Measurements from ENCODE around the gene MCTS1. TPM values are rescaled to one million over a fixed set of nuclear protein-coding genes. Genes with fewer than 3 reads are reported as not detected.
"Not testable (repeated sequence)": the region's sequence is repeated elsewhere in the genome, so short reads cannot be mapped to it uniquely, and the experiment has no call there.

MCTS1 gene
- total RNA-seq, 1 donor from 2014 or later: 47.6 TPM

GRCh38 chrX:120562569-120562926, 41.4 kb upstream of the MCTS1 start:
- no peak for TF ChIP-seq CTCF (conservative IDR thresholded peaks at IDR 0.05; ENCODE audit: low read depth, low read length)

GRCh38 chrX:120564925-120565324, 39.0 kb upstream of the MCTS1 start:
- H3K4me3 ChIP-seq (ENCODE audit: low read depth, low read length): no peak overlapping the region
- no peak for DNase-seq (ENCODE audit: low read depth)
- TF ChIP-seq CTCF (conservative IDR thresholded peaks at IDR 0.05; ENCODE audit: low read depth, low read length): no peak

More at GRCh38 chrX:120562569-120562926, 41.4 kb upstream of the MCTS1 start:
- H3K4me3 ChIP-seq (ENCODE audit: low read depth, low read length): peak overlapping the region; percentile 70
- DNase-seq (ENCODE audit: low read depth): no peak

GRCh38 chrX:120566817-120567216, 37.1 kb upstream of the MCTS1 start:
- no peak for TF ChIP-seq CTCF (conservative IDR thresholded peaks at IDR 0.05; ENCODE audit: low read depth, low read length)
- DNase-seq (ENCODE audit: low read depth): no peak
- H3K4me3 ChIP-seq (ENCODE audit: low read depth, low read length): no peak overlapping the region

GRCh38 chrX:120568035-120568434, 35.9 kb upstream of the MCTS1 start:
- no peak overlapping the region for H3K4me3 ChIP-seq (ENCODE audit: low read depth, low read length)
- DNase-seq (ENCODE audit: low read depth): no peak
- TF ChIP-seq CTCF (conservative IDR thresholded peaks at IDR 0.05; ENCODE audit: low read depth, low read length): no peak

- TF ChIP-seq CTCF (conservative IDR thresholded peaks at IDR 0.05; ENCODE audit: low read depth, low read length): no peak
- no peak for DNase-seq (ENCODE audit: low read depth)
- H3K4me3 ChIP-seq (ENCODE audit: low read depth, low read length): no peak overlapping the region
These were observed 35.3 kb upstream of the MCTS1 start for GRCh38 chrX:120568609-120569008.

GRCh38 chrX:120570011-120570600, 33.8 kb upstream of the MCTS1 start:
- DNase-seq (ENCODE audit: low read depth): no peak
- H3K4me3 ChIP-seq (ENCODE audit: low read depth, low read length): no peak overlapping the region
- no peak for TF ChIP-seq CTCF (conservative IDR thresholded peaks at IDR 0.05; ENCODE audit: low read depth, low read length)

GRCh38 chrX:120573806-120574205, 30.1 kb upstream of the MCTS1 start:
- H3K4me3 ChIP-seq (ENCODE audit: low read depth, low read length); DNase-seq (ENCODE audit: low read depth): not testable (repeated sequence)
